ENCODE results near the gene CFAP126. TPM values are rescaled to one million over a fixed set of nuclear protein-coding genes. Genes with fewer than 3 reads are reported as not detected.
"Not testable (repeated sequence)": the region's sequence is repeated elsewhere in the genome, so short reads cannot be mapped to it uniquely, and the experiment has no call there.

CFAP126 gene
- total RNA-seq, 2 experiments from 2014 or later: not detected

DNA sequence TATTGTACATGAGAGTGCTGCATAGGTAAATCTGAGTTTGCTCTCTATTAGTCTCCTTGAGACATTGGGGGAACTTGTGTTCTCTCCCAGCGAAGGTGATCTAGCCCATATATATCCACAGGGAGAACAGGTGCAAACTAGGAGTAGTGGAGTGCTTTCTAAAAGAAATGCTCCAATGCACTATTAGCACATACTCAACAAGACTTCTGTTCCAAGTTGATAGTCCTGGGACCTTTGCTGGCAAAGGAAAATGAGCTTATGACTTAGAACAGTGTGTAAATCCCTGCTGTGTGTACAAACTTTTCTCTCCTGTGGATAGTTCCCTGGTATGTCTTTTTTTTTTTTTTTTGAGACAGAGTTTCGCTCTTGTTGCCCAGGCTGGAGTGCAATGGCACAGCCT lies 25.5 kb downstream of the CFAP126 start:
- TF ChIP-seq, protein P1, sequence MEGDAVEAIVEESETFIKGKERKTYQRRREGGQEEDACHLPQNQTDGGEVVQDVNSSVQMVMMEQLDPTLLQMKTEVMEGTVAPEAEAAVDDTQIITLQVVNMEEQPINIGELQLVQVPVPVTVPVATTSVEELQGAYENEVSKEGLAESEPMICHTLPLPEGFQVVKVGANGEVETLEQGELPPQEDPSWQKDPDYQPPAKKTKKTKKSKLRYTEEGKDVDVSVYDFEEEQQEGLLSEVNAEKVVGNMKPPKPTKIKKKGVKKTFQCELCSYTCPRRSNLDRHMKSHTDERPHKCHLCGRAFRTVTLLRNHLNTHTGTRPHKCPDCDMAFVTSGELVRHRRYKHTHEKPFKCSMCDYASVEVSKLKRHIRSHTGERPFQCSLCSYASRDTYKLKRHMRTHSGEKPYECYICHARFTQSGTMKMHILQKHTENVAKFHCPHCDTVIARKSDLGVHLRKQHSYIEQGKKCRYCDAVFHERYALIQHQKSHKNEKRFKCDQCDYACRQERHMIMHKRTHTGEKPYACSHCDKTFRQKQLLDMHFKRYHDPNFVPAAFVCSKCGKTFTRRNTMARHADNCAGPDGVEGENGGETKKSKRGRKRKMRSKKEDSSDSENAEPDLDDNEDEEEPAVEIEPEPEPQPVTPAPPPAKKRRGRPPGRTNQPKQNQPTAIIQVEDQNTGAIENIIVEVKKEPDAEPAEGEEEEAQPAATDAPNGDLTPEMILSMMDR (IDR thresholded peaks at IDR 0.05): no peak
- H3K4me1 Mint-ChIP-seq (ENCODE audit: low read depth): peaks cover 10% of the 10 kb centered on the region
- H3K27ac Mint-ChIP-seq: no peak overlapping the region
- H3K9me3 Mint-ChIP-seq: no peaks in the 10 kb centered on the region
- ChIA-PET POLR2A (interaction anchor here (0.9 to 1.3 kb wide), 2 partner anchors 9 to 36 kb away, joined by 4 to 5 read pairs; no protein-coding TSS in a partner anchor), CTCF (interaction anchor here (0.5 to 2.3 kb wide), 3 partner anchors 32 to 116 kb away, joined by 3 to 8 read pairs (median 3); partner anchors contain the start of gene TOMM40L)
- H3K4me3 Mint-ChIP-seq: no peak overlapping the region
- intact Hi-C loops (cut with micrococcal nuclease): no loop called here
- peaks cover 15% of the 10 kb centered on the region for H3K36me3 Mint-ChIP-seq (ENCODE audit: low read depth)
- ATAC-seq: no peak
- no peaks in the 10 kb centered on the region for H3K27me3 Mint-ChIP-seq
- DNase-seq: no peak

DNA sequence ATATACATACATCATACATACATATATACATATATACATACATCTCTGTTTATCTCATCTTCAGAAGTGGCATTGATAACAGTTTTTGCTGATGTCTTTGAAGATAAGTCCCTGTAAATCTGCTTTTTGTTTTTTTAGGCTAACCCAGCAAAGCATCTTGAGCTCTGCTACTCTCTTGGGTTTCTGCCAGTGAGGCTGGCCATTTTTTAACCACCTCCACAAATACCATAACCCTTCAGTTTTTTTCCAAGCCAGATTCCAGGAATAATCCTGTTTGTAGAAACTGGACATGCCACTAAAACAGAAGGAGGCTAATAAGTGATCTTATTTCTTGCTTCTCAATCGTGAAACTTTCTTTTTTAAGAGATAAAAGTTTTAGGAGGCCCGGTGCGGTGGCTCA lies 31.9 kb downstream of the CFAP126 start:
- no peak for DNase-seq
- peaks cover 8% of the 10 kb centered on the region for H3K4me1 Mint-ChIP-seq (ENCODE audit: low read depth)
- H3K27me3 Mint-ChIP-seq: no peaks in the 10 kb centered on the region
- intact Hi-C loops (cut with micrococcal nuclease): no loop called here
- ChIA-PET CTCF (no interaction called here), POLR2A (no interaction called here)
- peaks cover 34% of the 10 kb centered on the region for H3K36me3 Mint-ChIP-seq (ENCODE audit: low read depth)
- H3K27ac Mint-ChIP-seq: no peak overlapping the region
- no peaks in the 10 kb centered on the region for H3K9me3 Mint-ChIP-seq
- no peak overlapping the region for H3K4me3 Mint-ChIP-seq
- TF ChIP-seq, protein P1 (IDR thresholded peaks at IDR 0.05): no peak
- no peak for ATAC-seq

DNA sequence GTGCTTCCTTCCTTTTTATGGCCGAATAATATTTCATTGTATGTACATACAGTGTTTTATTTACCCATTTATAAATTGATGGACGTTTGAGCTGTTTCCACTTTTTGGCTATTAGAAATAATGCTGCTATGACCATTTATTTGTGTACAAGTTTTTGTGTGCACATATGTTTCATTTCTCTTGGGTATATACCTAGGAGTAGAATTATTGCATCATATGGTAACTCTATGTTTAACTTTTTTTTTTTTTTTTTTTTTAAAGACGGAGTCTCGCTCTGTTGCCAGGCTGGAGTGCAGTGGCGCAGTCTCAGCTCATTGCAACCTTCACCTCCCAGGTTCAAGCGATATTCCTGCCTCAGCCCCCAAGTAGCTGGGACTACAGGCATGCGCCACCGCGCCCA lies 34.5 kb downstream of the CFAP126 start:
- CTCF ChIA-PET: no interaction called here
- no peaks in the 10 kb centered on the region for H3K9me3 Mint-ChIP-seq
- ATAC-seq (no peak), DNase-seq (no peak)
- H3K36me3 Mint-ChIP-seq (ENCODE audit: low read depth): peaks cover 33% of the 10 kb centered on the region
- TF ChIP-seq, protein P1 (IDR thresholded peaks at IDR 0.05): no peak
- intact Hi-C loops (cut with micrococcal nuclease): no loop called here
- no peaks in the 10 kb centered on the region for H3K27me3 Mint-ChIP-seq
- H3K4me1 Mint-ChIP-seq (ENCODE audit: low read depth): peaks cover 2% of the 10 kb centered on the region
- H3K27ac Mint-ChIP-seq: no peak overlapping the region
- no peak overlapping the region for H3K4me3 Mint-ChIP-seq
- POLR2A ChIA-PET: interaction anchor here (0.9 kb wide), 1 partner anchor 8 kb away, joined by 5 read pairs; no protein-coding TSS in a partner anchor

DNA sequence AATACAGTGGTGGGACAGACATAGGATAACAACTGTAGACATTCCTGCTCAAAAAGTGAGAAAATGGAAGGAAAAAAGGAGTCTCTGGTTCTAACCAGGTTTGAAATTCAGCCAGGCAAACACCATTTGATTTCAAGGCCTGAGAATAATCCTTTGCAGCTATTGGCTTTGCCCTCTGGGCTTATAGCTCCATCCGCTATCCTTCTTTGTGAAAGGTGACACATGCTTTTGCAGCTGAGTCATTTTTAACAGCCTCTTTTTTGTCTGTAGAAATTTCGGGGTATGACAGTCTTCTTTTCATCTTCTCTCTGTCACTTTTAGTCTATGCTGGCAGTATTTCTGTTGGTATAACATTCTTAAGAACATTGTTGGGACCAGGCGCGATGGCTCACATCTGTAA lies 37.3 kb downstream of the CFAP126 start:
- ChIA-PET POLR2A (no interaction called here), CTCF (no interaction called here)
- intact Hi-C loops (cut with micrococcal nuclease): no loop called here
- no peak overlapping the region for H3K27ac Mint-ChIP-seq
- no peaks in the 10 kb centered on the region for H3K4me1 Mint-ChIP-seq (ENCODE audit: low read depth)
- TF ChIP-seq, protein P1 (IDR thresholded peaks at IDR 0.05): no peak
- H3K27me3 Mint-ChIP-seq: no peaks in the 10 kb centered on the region
- H3K4me3 Mint-ChIP-seq: no peak overlapping the region
- no peaks in the 10 kb centered on the region for H3K9me3 Mint-ChIP-seq
- no peak for DNase-seq
- peaks cover 29% of the 10 kb centered on the region for H3K36me3 Mint-ChIP-seq (ENCODE audit: low read depth)
- no peak for ATAC-seq

DNA sequence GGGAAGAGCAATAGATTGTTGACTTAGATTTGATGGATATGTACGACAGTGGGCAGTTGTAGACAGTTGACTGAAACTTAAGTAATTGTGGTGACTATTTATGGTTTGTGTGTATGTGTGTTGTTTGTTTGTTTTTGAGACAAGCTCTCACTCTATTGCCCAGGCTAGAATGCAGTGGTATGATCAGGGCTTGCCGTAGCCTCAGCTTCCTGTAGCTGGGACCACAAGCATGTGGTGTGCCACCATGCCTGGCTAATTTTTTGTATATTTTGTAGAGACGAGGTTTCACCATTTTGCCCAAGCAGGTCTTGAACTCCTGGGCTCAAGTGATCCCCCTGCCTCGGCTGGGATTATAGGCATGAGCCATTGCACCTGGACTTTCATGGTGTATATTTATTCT lies 43.7 kb downstream of the CFAP126 start:
- no peak for ATAC-seq
- CTCF ChIA-PET: interaction anchor here (2.9 kb wide), 1 partner anchor 58 kb away, joined by 15 read pairs; no protein-coding TSS in a partner anchor

DNA sequence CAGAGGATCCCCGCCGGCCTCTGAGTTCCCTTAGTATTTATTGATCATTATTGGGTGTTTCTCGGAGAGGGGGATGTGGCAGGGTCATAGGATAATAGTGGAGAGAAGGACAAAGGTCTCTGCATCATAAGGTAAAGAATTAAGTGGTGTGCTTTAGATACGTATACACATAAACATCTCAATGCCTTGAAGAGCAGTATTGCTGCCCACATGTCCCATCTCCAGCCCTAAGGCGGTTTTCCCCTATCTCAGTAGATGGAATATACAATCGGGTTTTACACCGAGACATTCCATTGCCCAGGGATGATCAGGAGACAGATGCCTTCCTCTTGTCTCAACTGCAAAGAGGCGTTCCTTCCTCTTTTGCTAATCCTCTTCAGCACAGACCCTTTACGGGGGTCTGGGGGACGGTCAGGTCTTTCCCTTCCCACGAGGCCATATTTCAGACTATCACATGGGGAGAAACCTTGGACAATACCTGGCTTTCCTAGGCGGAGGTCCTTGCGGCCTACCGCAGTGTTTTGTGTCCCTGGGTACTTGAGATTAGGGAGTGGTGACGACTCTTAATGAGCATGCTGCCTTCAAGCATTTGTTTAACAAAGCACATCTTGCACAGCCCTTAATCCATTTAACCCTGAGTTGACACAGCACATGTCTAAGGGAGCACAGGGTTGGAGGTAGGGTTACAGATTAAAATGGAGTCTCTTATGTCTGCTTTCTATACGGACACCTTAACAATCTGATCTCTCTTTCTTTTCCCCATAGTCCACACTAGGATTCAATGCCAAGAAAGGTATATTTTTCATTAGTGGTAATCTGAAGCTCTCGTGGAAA lies 51.6 kb downstream of the CFAP126 start:
- CTCF ChIA-PET: interaction anchor here (1.2 kb wide), 1 partner anchor 66 kb away, joined by 5 read pairs; no protein-coding TSS in a partner anchor

More for the DNA sequence above, 43.7 kb downstream of the CFAP126 start:
- Mint-ChIP-seq H3K36me3 (ENCODE audit: low read depth) (peaks cover 11% of the 10 kb centered on the region), H3K4me1 (ENCODE audit: low read depth) (peaks cover 13% of the 10 kb centered on the region), H3K27me3 (no peaks in the 10 kb centered on the region), H3K9me3 (no peaks in the 10 kb centered on the region), H3K27ac (peak overlapping the region; percentile 57), H3K4me3 (no peak overlapping the region)
- intact Hi-C loops (cut with micrococcal nuclease): no loop called here
- POLR2A ChIA-PET: no interaction called here
- DNase-seq: no peak
- TF ChIP-seq, protein P1 (IDR thresholded peaks at IDR 0.05): no peak

More for the DNA sequence above, 51.6 kb downstream of the CFAP126 start:
- Mint-ChIP-seq H3K4me3 (peak overlapping the region; percentile 90), H3K4me1 (ENCODE audit: low read depth) (peaks cover 15% of the 10 kb centered on the region)
- DNase-seq; H3K9me3 Mint-ChIP-seq; H3K27ac Mint-ChIP-seq; H3K27me3 Mint-ChIP-seq; ATAC-seq; H3K36me3 Mint-ChIP-seq (ENCODE audit: low read depth); intact Hi-C loops (cut with micrococcal nuclease): not testable (repeated sequence)
- POLR2A ChIA-PET: interaction anchor here (0.8 kb wide), 1 partner anchor 217 kb away, joined by 3 read pairs; no protein-coding TSS in a partner anchor
